AG09319 (cell line): ENCODE measurements around the gene NAXD.

Experiments used
- DNase-seq: peaks from one replicate; pipeline ENCODE4 v3.0.0-alpha.2; 2010; ENCODE audit warnings: low read depth; ENCODE audit errors: extremely low read depth
- TF ChIP-seq, protein P1 (sequence below): IDR thresholded peaks from 2 replicates; pipeline ENCODE4 v1.5.1; 2011; ENCODE audit warnings: low read depth, mild to moderate bottlenecking, inconsistent platforms, low read length, moderate library complexity

NAXD gene

DNA sequence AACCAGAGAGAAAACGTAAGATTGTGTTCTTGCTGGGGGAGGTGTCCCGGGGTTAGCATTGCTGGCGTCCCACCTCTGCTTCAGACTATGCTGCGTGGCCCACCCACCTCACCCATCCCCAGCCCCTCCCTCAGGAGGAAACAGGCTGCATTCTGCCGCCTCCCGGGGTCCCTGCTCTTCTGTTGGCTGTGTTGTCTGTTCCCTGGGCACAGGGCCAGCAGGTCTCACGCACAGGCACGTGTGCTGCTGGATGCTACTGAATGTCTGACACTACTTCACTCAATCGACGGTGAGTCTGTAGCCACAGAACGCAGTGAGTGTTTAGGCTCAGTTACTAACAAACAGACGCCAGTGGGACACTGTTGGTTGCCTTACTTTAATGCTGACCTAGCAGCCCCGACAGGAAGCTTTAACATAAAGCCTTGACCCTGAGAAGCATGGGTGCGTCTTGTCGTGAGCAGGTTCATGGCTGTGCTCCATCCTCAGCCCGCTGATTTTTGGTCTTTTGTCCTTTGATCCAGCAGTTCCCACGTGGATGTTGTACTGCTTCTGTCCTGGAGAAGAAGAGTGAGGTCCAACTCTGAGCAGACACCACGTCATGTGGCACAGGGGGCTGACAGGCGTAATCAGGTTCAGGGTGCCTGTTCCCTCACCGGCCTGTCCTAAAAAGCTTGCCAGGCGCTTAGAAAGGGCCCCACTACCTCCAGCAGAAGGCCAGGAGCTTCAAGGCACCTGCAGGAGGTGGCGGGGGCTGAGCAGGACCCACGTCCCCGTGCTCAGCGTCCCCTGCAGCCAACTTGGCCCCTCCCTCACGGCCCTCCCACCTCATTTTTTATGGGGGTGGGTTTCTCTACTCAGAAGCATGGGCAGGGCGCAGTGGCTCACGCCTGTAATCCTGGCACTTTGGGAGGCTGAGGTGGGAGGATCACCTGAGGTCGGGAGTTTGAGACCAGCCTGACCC lies 26.0 kb downstream of the NAXD start:
- DNase-seq = no peak
- TF ChIP-seq, protein P1, sequence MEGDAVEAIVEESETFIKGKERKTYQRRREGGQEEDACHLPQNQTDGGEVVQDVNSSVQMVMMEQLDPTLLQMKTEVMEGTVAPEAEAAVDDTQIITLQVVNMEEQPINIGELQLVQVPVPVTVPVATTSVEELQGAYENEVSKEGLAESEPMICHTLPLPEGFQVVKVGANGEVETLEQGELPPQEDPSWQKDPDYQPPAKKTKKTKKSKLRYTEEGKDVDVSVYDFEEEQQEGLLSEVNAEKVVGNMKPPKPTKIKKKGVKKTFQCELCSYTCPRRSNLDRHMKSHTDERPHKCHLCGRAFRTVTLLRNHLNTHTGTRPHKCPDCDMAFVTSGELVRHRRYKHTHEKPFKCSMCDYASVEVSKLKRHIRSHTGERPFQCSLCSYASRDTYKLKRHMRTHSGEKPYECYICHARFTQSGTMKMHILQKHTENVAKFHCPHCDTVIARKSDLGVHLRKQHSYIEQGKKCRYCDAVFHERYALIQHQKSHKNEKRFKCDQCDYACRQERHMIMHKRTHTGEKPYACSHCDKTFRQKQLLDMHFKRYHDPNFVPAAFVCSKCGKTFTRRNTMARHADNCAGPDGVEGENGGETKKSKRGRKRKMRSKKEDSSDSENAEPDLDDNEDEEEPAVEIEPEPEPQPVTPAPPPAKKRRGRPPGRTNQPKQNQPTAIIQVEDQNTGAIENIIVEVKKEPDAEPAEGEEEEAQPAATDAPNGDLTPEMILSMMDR = no peak

DNA sequence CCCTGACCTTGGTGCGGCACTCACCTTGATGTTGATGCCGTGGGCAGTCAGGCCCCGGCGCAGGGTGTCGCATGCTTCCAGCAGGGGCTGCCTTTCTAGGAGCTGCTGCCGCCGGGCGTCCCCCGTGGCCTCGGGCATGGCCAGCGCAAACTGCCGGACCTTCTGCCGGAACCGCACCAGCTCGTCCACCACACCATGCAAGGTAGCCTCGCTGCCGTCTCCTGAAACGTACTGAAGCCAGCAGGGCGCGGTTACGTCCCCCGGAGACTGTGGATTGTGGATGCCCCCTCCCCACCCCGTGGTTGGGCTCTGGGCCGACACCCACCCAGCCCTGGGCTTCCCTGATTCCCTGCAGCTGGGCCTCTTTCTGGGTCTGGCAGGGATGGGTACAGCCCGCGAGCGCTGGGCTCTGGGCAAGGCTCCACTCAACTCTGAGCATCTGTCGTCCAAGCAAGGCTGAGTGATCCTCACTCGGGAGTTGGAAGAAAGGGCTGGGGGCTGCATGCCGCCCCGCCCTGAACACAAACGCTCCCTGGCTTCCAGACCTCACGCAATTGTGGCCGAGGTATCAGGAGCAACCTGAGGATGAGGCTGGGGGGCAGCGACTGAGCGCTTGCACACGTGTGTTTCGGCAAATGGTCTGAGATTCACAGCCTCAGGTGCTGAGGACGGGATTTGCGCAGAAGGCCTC lies 27.1 kb downstream of the NAXD start:
- DNase-seq = no peak
- TF ChIP-seq, protein P1 = no peak

DNA sequence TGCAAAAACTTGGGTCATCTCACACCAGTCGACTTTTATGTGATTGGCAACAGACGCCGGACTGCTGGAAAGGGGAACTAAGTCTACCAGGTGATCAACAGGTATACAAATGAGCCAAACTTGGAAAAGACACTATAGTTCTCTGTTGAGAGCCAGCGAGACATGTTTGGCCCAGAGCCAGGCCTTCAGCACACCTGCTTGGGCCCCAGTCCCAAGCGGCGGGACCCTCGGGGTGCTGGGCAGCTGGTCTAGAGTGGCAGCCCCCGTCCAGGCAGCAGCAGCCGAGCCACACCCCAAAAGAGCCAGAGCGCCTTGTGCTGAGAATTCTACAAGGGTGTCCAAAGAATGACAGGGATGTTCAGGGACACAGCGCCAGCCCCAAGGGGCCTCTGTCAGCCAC lies 28.0 kb downstream of the NAXD start:
- TF ChIP-seq, protein P1 = no peak

DNA sequence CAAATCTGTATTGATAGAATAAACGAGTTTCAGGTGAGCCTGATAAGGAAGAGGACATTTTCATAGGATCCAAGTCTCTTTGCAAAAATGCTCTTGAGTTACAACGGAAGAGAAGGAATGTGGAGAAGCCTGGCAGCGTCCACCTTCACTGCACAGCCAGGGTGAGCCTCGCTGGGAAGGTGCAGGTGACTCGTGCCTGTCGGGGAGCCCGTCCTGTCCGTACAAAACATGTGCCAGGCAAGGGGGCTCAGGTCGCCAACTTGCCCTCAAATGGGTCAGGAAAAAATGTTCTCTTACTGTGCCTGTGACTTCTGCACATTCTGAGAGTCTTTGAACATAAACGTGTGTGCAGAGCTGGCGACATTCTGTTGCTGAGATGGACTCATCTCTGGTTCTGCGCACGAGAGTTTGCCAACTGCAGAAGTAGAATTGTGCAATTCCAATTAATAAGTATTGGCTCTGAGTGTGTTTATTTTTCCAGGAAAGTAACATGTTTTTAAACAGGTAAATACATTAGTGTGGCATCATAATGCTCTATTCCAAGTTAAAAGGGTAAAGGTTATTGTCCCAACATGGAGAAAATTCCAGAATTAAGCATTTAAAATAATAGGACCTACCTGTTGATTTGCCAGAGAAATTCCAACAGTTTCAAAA lies 28.6 kb downstream of the NAXD start:
- DNase-seq = no peak
- TF ChIP-seq, protein P1 = no peak

More for the DNA sequence above, 28.0 kb downstream of the NAXD start:
- no peak for DNase-seq

DNA sequence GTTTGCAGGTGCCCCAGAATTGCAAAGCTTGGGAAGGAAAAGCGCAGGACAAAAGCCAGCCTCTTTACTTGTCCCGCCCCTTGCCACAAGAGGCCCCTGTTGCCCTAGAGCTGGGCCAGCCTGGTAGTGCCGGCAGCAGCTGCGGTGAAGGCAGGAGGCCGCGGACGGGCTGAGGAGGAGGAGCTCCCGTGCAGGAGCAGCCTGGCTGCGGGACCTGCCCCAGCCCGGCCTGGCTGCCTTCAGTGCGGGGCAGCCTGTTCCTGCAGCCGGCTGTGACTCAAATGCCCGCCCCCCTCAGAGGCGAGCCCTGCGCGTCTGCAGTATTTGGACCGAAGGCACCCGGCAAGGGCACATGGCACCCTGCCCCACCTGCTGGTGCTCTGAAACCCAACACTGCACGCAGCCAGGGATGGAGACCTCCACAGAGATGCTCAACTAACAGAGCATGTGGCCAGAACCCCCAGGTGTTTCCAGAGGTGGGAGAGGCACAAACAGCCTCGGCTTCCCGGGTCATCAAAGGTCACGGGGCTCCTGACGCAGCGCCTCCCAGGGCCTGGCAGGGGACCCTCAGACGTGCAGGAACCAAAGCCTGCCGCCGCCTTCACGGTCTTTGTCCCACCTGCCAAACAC lies 29.7 kb downstream of the NAXD start:
- peak; percentile 7 for DNase-seq
- TF ChIP-seq, protein P1 = no peak; the same call in 1 of the 2 replicates

DNA sequence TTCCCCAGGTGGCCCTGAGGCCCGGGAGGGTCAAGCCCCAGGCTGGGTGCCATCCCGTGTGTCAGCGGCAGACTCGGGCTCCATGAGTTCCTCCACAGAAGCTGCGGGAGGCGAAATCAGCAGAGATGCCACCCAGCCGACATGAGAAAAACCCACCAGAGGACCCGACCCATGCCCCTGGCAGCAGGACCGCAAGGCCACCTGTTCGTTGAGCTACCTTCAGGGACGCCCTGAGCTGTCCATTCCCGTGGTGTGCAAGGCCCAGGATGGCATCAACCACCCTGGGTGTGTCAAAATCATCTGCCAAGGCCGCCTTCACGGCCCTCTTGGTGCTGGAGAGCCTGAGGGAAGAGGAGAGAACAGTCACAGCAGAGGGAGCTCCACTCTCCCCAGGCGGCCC lies 30.4 kb downstream of the NAXD start:
- no peak for DNase-seq
- TF ChIP-seq, protein P1 = no peak
